Liver (tissue), 9 donors: ENCODE measurements around the gene METTL17. TPM values are rescaled to one million over a fixed set of nuclear protein-coding genes. Genes with fewer than 3 reads are reported as not detected.

Source experiments
- DNase-seq: peaks from one replicate; pipeline ENCODE4 v3.0.0-alpha.2; 2017; ENCODE audit warnings: low spot score
- H3K27ac ChIP-seq, 2 donors: one replicate each; pipeline ENCODE4 v1.7.0; 2013; ENCODE audit warnings: inconsistent platforms in 2 of 2, low read length in 2 of 2, control low read depth in 1 of 2, low read depth in 1 of 2, mild to moderate bottlenecking in 1 of 2
- H3K27me3 ChIP-seq, 4 donors: one replicate each; pipeline versions ENCODE4 v1.6.1 to v1.7.0; 2013; ENCODE audit warnings: low read length in 3 of 4, inconsistent platforms in 1 of 4, mild to moderate bottlenecking in 1 of 4, moderate library complexity in 1 of 4; ENCODE audit not compliant: control insufficient read depth in 4 of 4, insufficient read depth in 4 of 4
- H3K36me3 ChIP-seq, 4 donors: one replicate each; pipeline versions ENCODE4 v1.6.1 to v1.7.0; 2013; ENCODE audit warnings: low read length in 3 of 4, mild to moderate bottlenecking in 3 of 4, low read depth in 1 of 4, moderate library complexity in 1 of 4; ENCODE audit not compliant: control insufficient read depth in 4 of 4, insufficient read depth in 3 of 4
- H3K4me1 ChIP-seq, 4 donors: one replicate each; pipeline versions ENCODE4 v1.6.1 to v1.7.0; 2013; ENCODE audit warnings: low read length in 3 of 4, mild to moderate bottlenecking in 3 of 4, moderate library complexity in 1 of 4; ENCODE audit not compliant: control insufficient read depth in 4 of 4, insufficient read depth in 4 of 4
- H3K4me3 ChIP-seq, 3 donors: one replicate each; pipeline versions ENCODE4 v1.6.1 to v1.7.0; 2013; ENCODE audit warnings: low read length in 3 of 3, control low read depth in 1 of 3, low read depth in 1 of 3, mild to moderate bottlenecking in 1 of 3
- H3K9ac ChIP-seq, 2 donors: one replicate each; pipeline ENCODE4 v1.7.0; 2013; ENCODE audit warnings: low read length in 2 of 2, mild to moderate bottlenecking in 2 of 2, moderate library complexity in 2 of 2, control low read depth in 1 of 2, low read depth in 1 of 2
- H3K9me3 ChIP-seq, 4 donors: one replicate each; pipeline versions ENCODE4 v1.6.1 to v1.7.0; 2013; ENCODE audit warnings: low read length in 3 of 4; ENCODE audit not compliant: control insufficient read depth in 4 of 4
- ATF3 ChIP-seq: IDR thresholded peaks from 2 replicates; pipeline ENCODE4 v1.6.1; 2016; ENCODE audit warnings: antibody characterized with exemption
- CTCF ChIP-seq: fragments of 150-350 bp; IDR thresholded peaks from 2 replicates; pipeline ENCODE4 v1.5.1; 2017; ENCODE audit warnings: improper control_type of control experiment, low read depth, low read length; ENCODE audit not compliant: missing input control
- EGR1 ChIP-seq, 2 donors: IDR thresholded peaks; 2 replicates each; pipeline ENCODE4 v1.6.1; 2016 to 2018; ENCODE audit warnings: antibody characterized with exemption in 2 of 2, low read depth in 2 of 2
- FOXA1 ChIP-seq: IDR thresholded peaks from 2 replicates; pipeline ENCODE4 v1.6.1; 2016; ENCODE audit warnings: antibody characterized with exemption
- FOXA2 ChIP-seq: IDR thresholded peaks from 2 replicates; pipeline ENCODE4 v1.6.1; 2016; ENCODE audit warnings: antibody characterized with exemption
- GABPA ChIP-seq, 2 donors: IDR thresholded peaks in 1 of 2; conservative IDR thresholded peaks in 1 of 2; 2 replicates each; pipeline ENCODE4 v1.6.1; 2016; ENCODE audit warnings: antibody characterized with exemption in 2 of 2, mild to moderate bottlenecking in 1 of 2, moderate library complexity in 1 of 2
- HNF4A ChIP-seq, 2 donors: conservative IDR thresholded peaks; 2 replicates each; pipeline ENCODE4 v1.6.1; 2016; ENCODE audit warnings: antibody characterized with exemption in 2 of 2, mild to moderate bottlenecking in 2 of 2
- HNF4G ChIP-seq: IDR thresholded peaks from 2 replicates; pipeline ENCODE4 v1.6.1; 2016; ENCODE audit warnings: antibody characterized with exemption
- JUND ChIP-seq, 2 donors: IDR thresholded peaks; 2 replicates each; pipeline ENCODE4 v1.6.1; 2016; ENCODE audit warnings: antibody characterized with exemption in 2 of 2
- MAX ChIP-seq: IDR thresholded peaks from 2 replicates; pipeline ENCODE4 v1.6.1; 2016; ENCODE audit warnings: antibody characterized with exemption
- NR2F2 ChIP-seq: IDR thresholded peaks from 2 replicates; pipeline ENCODE4 v1.6.1; 2016; ENCODE audit warnings: antibody characterized with exemption
- RAD21 ChIP-seq, 2 donors: IDR thresholded peaks; 2 replicates each; pipeline ENCODE4 v1.6.1; 2016; ENCODE audit warnings: antibody characterized with exemption in 2 of 2, mild to moderate bottlenecking in 2 of 2
- REST ChIP-seq: IDR thresholded peaks from 2 replicates; pipeline ENCODE4 v1.6.1; 2016; ENCODE audit warnings: antibody characterized with exemption, mild to moderate bottlenecking
- RXRA ChIP-seq, 2 donors: IDR thresholded peaks; 2 replicates each; pipeline ENCODE4 v1.6.1; 2017 to 2018; ENCODE audit warnings: antibody characterized with exemption in 2 of 2, mild to moderate bottlenecking in 1 of 2
- SP1 ChIP-seq: IDR thresholded peaks from 2 replicates; pipeline ENCODE4 v1.6.1; 2018; ENCODE audit warnings: antibody characterized with exemption, mild to moderate bottlenecking
- TAF1 ChIP-seq: conservative IDR thresholded peaks from 2 replicates; pipeline ENCODE4 v1.6.1; 2016; ENCODE audit warnings: antibody characterized with exemption, mild to moderate bottlenecking
- YY1 ChIP-seq: IDR thresholded peaks from 2 replicates; pipeline ENCODE4 v1.6.1; 2016; ENCODE audit warnings: antibody characterized with exemption, mild to moderate bottlenecking
- ZBTB33 ChIP-seq: IDR thresholded peaks from 2 replicates; pipeline ENCODE4 v1.6.1; 2016; ENCODE audit warnings: antibody characterized with exemption
- WGBS: extraction: QIAGEN DNeasy Blood & Tissue Kit; methylation state at CpG from one replicate; pipeline ENCODE4 v1.1.7; 2013; 5-methylcytosine and 5-hydroxymethylcytosine counted together
- polyA plus RNA-seq, 2 donors: library from polyadenylated mRNA; stranded (reverse) in 1 of 2; unstranded in 1 of 2; fragments of 200-250 nt in 1 of 2; fragments of >200 nt in 1 of 2; fragmentation: Nextera tagmentation in 1 of 2; extraction: Ambion mirVana in 1 of 2; gene quantifications; one replicate each; pipeline versions ENCODE4 v1.2.1 to v1.2.3, GENCODE V29; 2013 to 2015
- total RNA-seq, 2 donors: library from RNA; depleted of rRNA; stranded (reverse); fragments of >200 nt; gene quantifications; one replicate each; pipeline ENCODE4 v1.2.3, GENCODE V29; 2014
- donor health status: healthy.
- donor health status: healthy.
- donor health status: healthy.
- donor health status: healthy.
- donor health status: healthy.

Gene METTL17
- total and polyA plus RNA-seq, 4 donors: 31.0 to 64.8 (median 47.3) TPM

- no peaks in the 10 kb centered on the region for H3K27me3 ChIP-seq
- peaks cover 0 to 64% (median 40%) of the 10 kb centered on the region in 4 donors for H3K4me1 ChIP-seq
- 72% methylated on average over 1 of the region's 1 CpG for WGBS
- H3K36me3 ChIP-seq: peaks cover 8 to 45% (median 44%) of the 10 kb centered on the region in 4 donors
- H3K9me3 ChIP-seq: no peaks in the 10 kb centered on the region
- no peak overlapping the region for H3K27ac ChIP-seq
- DNase-seq: no peak
- H3K4me3 ChIP-seq: no peak overlapping the region
- TF ChIP-seq TAF1 (no peak), REST (no peak), ZBTB33 (no peak), EGR1 (IDR thresholded peaks at IDR 0.05; ENCODE audit: low read depth in 2 of 2) (no peak), YY1 (no peak), HNF4A (conservative IDR thresholded peaks at IDR 0.05) (no peak), CTCF (no peak), HNF4G (no peak), GABPA (IDR thresholded peaks at IDR 0.05 in 1 of 2, conservative IDR thresholded peaks at IDR 0.05 in 1 of 2) (no peak), FOXA2 (no peak), RAD21 (IDR thresholded peaks at IDR 0.05) (no peak), NR2F2 (no peak), MAX (no peak), JUND (IDR thresholded peaks at IDR 0.05) (no peak), RXRA (IDR thresholded peaks at IDR 0.05) (no peak), ATF3 (no peak), FOXA1 (no peak), SP1 (no peak)
- H3K9ac ChIP-seq: no peak overlapping the region
These were observed 29.6 kb downstream of the METTL17 start for GRCh38 chr14:21019366-21019765.
